ENCODE measurements around the gene DYTN. TPM values are rescaled to one million over a fixed set of nuclear protein-coding genes. Genes with fewer than 3 reads are reported as not detected.
A peak's percentile ranks its signal among the peaks of the same experiment; 100 is the strongest.

Gene DYTN
- total RNA-seq, 1 experiment from 2014 or later, result not detected

DNA sequence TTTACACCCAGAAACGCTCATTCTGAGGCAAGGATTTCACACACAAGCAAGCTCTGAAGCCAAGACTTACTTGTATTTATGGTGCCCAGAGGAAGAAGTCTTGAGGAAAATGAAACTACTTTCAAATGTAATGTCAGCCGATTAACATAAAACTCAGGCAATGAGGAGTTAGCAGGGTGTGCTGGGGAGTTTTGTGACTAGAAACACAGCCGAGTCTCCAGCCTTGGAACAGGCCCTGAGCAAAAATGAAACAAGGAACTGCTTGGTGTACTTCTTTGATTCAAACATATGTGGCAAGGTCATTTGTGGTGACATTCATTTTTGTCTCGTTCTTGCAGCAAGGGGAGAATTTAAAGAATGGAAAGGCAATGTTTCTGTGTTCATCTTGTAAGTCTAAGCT lies 4.5 kb downstream of the DYTN start:
- no peak for DNase-seq (ENCODE audit: low read depth, low spot score)

GRCh38 chr2:206708286-206708685 lies 9.9 kb downstream of the DYTN start:
- no peak for DNase-seq (ENCODE audit: low read depth, low spot score)
- in situ Hi-C loops (cut with HindIII; ENCODE audit: low pct_unique_long_range_greater_than_20kb, low sequenced_read_pairs), result no loop called here

More for the DNA sequence above, 4.5 kb downstream of the DYTN start:
- in situ Hi-C loops (cut with HindIII; ENCODE audit: low pct_unique_long_range_greater_than_20kb, low sequenced_read_pairs), result no loop called here

DNA sequence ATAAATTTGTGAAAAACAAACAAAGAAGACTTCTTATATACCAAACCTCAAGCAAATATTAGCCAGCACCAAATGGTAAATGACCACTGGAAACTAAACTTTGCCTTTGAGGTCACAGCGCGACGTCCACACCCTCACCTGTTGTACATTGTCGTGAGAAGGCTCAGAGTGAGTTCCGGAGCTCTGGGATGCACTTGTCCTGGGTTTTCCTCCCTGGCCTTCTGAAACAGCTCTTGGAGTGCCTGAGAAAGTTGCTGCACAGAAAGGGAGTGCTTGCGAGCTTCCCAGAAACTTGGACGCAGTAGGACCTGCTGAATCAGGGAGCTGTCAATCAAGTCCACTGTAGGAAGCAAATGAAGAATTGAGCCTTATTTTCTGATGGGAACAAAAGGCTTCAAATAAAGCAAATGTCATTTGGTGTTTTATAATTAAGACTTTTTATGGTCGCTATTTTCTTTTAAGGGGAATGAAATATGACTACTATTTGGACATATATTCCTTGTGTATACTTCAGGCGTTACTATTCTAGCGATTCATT lies 11.0 kb downstream of the DYTN start:
- in situ Hi-C loops (cut with HindIII; ENCODE audit: low pct_unique_long_range_greater_than_20kb, low sequenced_read_pairs), result no loop called here
- DNase-seq (ENCODE audit: low read depth, low spot score), result no peak

- DNase-seq (ENCODE audit: low read depth, low spot score), result no peak
These were observed 16.1 kb downstream of the DYTN start for GRCh38 chr2:206701952-206702605.

DNA sequence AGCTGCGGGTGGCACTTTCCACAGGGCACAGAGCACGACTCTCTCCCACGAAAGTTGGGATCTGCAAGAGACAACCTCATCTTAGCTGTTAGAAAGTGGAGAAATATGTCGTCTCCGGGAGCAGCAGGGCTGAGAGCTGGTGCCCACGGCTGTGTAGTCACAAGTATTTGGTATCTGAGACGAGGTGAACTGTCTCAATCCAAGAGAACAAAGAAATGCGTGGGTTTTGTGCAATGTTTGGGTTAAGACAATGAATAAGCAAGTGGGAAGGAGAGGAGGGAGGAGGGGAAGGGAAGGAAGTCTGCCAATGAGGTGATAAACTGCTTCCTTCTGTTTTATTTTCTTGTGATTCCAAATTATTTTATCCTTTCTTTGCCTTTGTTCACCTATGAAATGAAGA lies 18.0 kb downstream of the DYTN start:
- in situ Hi-C loops (cut with HindIII; ENCODE audit: low pct_unique_long_range_greater_than_20kb, low sequenced_read_pairs), result no loop called here
- DNase-seq (ENCODE audit: low read depth, low spot score), result no peak

More at GRCh38 chr2:206701952-206702605, 16.1 kb downstream of the DYTN start:
- in situ Hi-C loops (cut with HindIII; ENCODE audit: low pct_unique_long_range_greater_than_20kb, low sequenced_read_pairs), result no loop called here

DNA sequence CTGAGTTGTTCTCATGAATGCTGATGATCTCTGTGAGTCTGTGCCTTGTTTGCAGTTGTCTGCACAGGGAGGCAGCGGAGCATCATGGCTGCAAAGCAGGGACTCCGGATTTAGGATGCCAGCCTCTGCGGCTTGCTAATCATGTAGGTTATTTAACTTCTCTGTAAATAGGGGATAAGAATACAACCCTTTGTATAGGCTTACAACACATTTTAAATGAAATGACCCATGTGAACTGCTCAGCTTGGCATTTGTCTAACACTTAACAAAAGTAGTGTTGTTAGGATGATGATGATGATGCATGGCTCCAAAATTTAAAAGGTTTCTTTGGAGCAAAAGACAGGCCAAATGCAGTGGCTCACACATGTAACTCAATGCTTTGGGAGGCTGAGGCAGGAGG lies 19.4 kb downstream of the DYTN start:
- in situ Hi-C loops (cut with HindIII; ENCODE audit: low pct_unique_long_range_greater_than_20kb, low sequenced_read_pairs), result no loop called here
- DNase-seq (ENCODE audit: low read depth, low spot score), result peak; percentile 59

GRCh38 chr2:206696910-206697309 lies 21.3 kb downstream of the DYTN start:
- no peak for DNase-seq (ENCODE audit: low read depth, low spot score)
- in situ Hi-C loops (cut with HindIII; ENCODE audit: low pct_unique_long_range_greater_than_20kb, low sequenced_read_pairs), result no loop called here

DNA sequence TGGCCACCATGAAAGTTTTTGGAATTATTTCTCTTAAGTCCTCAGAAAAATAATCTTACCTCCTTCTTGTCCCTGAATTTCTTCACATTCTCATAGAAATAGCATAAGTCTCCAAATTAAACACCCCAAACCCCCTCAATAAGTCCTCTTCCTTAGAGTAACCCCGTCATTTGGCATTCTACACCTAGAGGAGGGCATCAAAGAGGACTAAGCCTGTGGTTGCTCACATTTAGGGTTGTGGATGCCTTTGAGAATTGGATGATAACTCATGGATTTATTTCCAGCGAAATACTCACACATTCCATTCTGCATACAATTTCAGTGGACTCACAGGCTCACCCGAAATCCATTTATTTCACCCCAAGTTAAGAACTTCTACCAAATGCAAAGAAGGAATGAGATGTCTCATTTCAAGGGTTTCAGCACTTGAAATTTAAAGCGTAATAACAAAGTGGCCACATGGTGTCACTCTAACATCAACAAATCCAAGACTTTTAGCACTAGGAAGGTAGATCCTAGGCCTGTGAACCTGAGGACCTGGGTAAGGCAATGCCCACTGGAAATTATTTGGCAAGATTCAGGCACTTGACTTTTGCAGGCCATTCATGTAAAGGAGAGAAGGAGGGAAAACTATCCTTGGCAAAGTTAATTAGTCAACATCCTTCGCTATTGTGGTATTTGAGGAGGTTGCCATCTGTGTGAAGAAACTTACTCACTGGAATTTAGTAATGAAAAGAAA lies 24.6 kb downstream of the DYTN start:
- in situ Hi-C loops (cut with HindIII; ENCODE audit: low pct_unique_long_range_greater_than_20kb, low sequenced_read_pairs), result no loop called here
- peak; percentile 79 for DNase-seq (ENCODE audit: low read depth, low spot score)

DNA sequence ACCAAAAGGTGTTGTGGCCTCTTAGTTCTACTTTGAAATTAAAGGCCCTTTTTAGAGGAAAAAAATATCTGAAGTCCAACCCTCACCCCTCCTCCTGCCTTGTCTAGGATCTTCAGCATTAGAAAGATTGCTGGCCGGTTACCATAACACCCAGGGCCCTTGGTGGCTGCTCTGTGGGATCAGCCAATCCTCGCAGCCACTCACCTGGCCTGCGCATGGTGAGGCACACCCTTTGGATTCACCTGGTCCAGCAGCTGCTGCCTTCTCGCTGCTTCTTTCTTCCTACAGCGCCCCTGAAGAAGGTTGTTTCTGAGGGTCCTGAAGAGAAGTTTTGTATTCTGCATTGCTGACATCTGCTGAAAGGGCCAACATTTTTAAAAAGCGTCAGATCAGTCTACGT lies 25.2 kb downstream of the DYTN start:
- no peak for DNase-seq (ENCODE audit: low read depth, low spot score)
- in situ Hi-C loops (cut with HindIII; ENCODE audit: low pct_unique_long_range_greater_than_20kb, low sequenced_read_pairs), result no loop called here

- no peak for DNase-seq (ENCODE audit: low read depth, low spot score)
- in situ Hi-C loops (cut with HindIII; ENCODE audit: low pct_unique_long_range_greater_than_20kb, low sequenced_read_pairs), result no loop called here
These were observed 29.2 kb downstream of the DYTN start for GRCh38 chr2:206688990-206689389.

DNA sequence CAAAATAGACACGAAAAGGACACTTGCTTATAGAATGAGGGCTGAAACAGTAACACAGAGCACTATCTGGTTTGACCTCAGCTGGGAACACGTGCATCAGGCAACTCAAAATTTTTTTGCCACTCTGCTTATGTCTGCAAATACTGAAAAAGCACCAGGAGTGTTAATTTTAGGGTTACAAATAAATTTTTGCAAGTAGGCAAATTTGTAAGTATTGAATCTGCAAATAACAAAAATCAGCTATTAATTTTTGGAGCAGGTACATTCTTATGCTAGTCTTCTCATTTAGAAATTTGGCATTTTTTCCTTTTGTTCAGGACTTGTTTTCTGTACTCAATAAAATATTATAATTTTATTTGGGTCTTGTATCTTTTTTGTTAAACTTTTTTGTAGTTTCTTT lies 29.7 kb downstream of the DYTN start:
- in situ Hi-C loops (cut with HindIII; ENCODE audit: low pct_unique_long_range_greater_than_20kb, low sequenced_read_pairs), result no loop called here
- no peak for DNase-seq (ENCODE audit: low read depth, low spot score)

GRCh38 chr2:206683546-206683945 lies 34.6 kb downstream of the DYTN start:
- DNase-seq (ENCODE audit: low read depth, low spot score), result no peak
- in situ Hi-C loops (cut with HindIII; ENCODE audit: low pct_unique_long_range_greater_than_20kb, low sequenced_read_pairs), result no loop called here

DNA sequence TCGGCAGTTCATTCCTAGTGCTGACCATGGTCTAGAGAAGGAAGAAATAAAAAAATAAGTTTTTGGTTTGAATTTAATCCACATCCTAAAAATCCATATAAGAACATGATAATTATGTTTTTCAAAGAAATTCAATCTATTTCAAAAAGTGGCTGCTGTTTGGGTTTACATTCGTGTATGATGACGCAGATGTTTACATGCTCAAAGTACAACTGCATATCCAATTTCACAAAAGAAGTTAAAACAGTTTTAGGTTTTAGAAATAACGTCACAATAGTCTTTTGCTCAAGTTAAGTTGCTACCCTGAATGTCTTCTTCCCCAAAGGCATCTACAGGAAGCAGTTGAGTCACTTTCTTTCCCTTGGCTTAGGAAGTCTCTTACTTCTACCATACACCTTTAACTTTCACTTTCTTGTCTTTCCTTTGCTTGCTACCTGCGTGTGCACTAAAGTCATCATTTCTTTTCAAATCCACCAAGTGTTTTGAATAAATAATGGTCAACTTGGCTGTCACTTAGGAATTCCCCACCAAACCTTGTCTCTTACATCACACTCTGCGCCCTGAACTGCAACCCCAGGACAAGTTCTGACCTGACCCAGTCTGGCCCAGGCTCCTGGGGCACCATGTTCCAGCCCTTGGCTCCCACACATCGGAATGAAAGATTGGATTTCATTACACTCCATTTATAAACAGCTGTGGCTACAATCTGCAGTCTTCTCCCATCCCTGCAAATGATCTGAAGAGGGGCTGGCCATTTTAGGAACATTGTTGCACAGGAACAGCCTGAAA lies 47.5 kb downstream of the DYTN start:
- in situ Hi-C loops (cut with HindIII; ENCODE audit: low pct_unique_long_range_greater_than_20kb, low sequenced_read_pairs), result no loop called here
- DNase-seq (ENCODE audit: low read depth, low spot score), result no peak

- DNase-seq (ENCODE audit: low read depth, low spot score), result no peak
- in situ Hi-C loops (cut with HindIII; ENCODE audit: low pct_unique_long_range_greater_than_20kb, low sequenced_read_pairs), result no loop called here
These were observed 52.9 kb downstream of the DYTN start for GRCh38 chr2:206665251-206665650.

- in situ Hi-C loops (cut with HindIII; ENCODE audit: low pct_unique_long_range_greater_than_20kb, low sequenced_read_pairs), result no loop called here
- DNase-seq (ENCODE audit: low read depth, low spot score), result no peak
These were observed 61.1 kb downstream of the DYTN start for GRCh38 chr2:206657087-206657486.

- in situ Hi-C loops (cut with HindIII; ENCODE audit: low pct_unique_long_range_greater_than_20kb, low sequenced_read_pairs), result no loop called here
- DNase-seq (ENCODE audit: low read depth, low spot score), result no peak
These were observed 70.2 kb downstream of the DYTN start for GRCh38 chr2:206647985-206648384.

- peak; percentile 53 for DNase-seq (ENCODE audit: low read depth, low spot score)
These were observed 75.8 kb downstream of the DYTN start, which contains the start of gene FAM237A for GRCh38 chr2:206642075-206643025. Gene FAM237A, plus strand, starts transcription at chr2:206642487. Its CDS starts 1,750 bp downstream, at chr2:206644237.

More at GRCh38 chr2:206642075-206643025, 75.8 kb downstream of the DYTN start, which contains the start of gene FAM237A:
- in situ Hi-C loops (cut with HindIII; ENCODE audit: low pct_unique_long_range_greater_than_20kb, low sequenced_read_pairs), result no loop called here
